Erythroblast (primary cell): ENCODE data around the gene GALE.

Experiments
- GATA1 ChIP-seq: IDR thresholded peaks from 2 replicates; pipeline ENCODE4 v1.6.1; 2011; ENCODE audit warnings: low read depth, mild to moderate bottlenecking, control low read depth, low read length, moderate library complexity
- POLR2A ChIP-seq: IDR thresholded peaks from 2 replicates; pipeline ENCODE4 v1.6.1; 2011; ENCODE audit warnings: mild to moderate bottlenecking, low read length

DNA sequence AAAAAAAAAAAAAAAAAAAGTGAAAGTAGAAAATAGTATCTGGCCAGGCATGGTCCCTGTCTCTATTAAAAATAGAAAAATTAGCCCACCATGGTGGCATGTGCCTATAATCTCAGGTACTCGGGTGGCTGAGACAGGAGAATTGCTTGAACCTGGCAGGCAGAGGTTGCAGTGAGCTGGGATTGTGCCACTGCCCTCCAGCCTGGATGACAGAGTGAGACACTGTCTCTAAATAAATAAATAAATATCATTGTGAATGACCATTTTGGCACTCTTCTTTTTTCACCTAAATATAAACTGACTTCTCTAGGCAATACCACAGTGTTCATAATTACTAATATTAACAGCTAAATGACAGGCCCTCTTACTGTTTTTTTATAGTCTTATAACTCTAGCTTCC lies 42.7 kb downstream of the GALE start:
- TF ChIP-seq POLR2A (no peak), GATA1 (no peak)
